ENCODE results near the gene NUDT6. TPM values are rescaled to one million over a fixed set of nuclear protein-coding genes. Genes with fewer than 3 reads are reported as not detected.

Gene NUDT6
- total RNA-seq, 1 donor from 2014 or later = 5.1 TPM

Other genes starting within 250 kb of the NUDT6 start
- 4.3 and 5.4 TPM in 2 replicates for gene BBS12, start 189.9 kb downstream of the NUDT6 start, total RNA-seq
- gene FGF2, start 95.8 kb downstream of the NUDT6 start, total RNA-seq = 16.6 and 28.0 TPM in 2 replicates